Putamen (tissue), 1 donor: ENCODE results near the gene UBE2G2.
"Not testable (repeated sequence)": the region's sequence is repeated elsewhere in the genome, so short reads cannot be mapped to it uniquely, and the experiment has no call there.

Experiments
- DNase-seq: peaks from one replicate; pipeline ENCODE4 v3.0.0-alpha.2; 2016; ENCODE audit warnings: low spot score

Gene UBE2G2

DNA sequence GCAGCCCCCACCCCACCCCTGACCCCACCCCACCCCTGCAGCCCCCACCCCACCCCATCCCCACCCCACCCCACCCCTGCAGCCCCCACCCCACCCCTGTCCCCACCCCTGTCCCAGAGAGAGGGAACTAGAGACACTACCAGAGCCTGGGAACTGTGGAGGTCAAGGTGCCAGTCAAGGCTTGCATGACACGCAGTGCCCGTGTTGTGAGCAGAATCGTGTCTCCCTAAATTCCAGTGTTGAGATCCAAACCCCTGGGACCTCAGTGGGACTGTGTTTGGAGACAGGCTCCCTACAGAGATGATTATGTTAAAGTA is 34.7 kb upstream of the UBE2G2 start:
- no peak for DNase-seq

GRCh38 chr21:44835647-44835973 is 34.0 kb upstream of the UBE2G2 start:
- DNase-seq, result no peak

GRCh38 chr21:44834951-44835646 is 33.5 kb upstream of the UBE2G2 start:
- DNase-seq, result no peak

DNA sequence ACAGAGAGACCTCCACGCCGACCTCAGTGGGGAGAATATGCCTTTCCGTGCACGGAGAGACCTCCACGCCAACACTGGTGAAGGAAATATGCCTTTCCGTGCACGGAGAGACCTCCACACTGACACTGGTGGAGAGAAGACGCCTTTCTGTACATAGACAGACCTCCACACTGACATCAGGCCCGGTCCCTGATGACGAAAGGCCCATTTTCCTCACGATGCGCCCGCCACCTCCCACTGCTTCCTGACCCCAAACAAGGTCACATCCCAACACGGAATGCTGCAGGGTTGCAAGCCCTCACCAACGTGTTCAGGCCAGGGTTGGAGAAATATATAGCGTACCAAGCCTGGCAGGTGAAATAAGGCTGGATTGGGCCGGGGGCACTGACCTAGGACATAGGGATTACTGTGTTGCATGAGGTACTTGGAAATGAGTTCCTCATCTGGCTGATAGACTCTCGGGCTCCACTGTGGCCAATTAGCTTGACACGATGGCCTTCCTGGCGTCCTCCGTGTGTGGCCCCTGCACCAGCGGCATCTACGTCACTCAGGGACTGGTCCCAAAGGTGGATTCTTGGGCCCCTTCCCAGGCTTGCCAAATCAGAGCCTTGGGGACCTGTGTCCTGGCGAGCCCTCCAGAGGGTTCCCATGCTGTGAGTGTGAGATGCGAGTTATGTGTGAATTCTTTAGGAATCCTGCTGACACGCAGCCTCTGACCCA is 32.8 kb upstream of the UBE2G2 start:
- no peak for DNase-seq

DNA sequence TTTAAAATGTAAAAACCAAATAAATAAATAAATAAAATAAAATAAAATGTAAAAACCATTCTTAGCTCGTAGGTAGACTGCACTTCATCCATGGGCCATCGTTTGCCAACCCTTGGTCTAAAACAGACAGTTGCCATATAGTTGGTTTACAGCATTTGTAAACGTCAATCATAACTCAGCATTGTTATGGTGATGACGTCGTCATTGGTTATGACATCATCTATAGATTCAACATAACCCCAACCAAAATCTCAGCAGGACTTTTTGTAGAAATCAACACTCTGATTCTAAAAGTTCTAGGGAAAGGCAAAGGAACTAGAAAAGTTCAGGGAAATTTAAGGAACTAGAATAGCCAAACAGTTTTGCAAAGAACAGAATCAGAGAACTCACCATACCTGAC is 32.0 kb upstream of the UBE2G2 start:
- DNase-seq, result no peak

- DNase-seq, result not testable (repeated sequence)
These were observed 31.1 kb upstream of the UBE2G2 start for GRCh38 chr21:44832516-44833255.

DNA sequence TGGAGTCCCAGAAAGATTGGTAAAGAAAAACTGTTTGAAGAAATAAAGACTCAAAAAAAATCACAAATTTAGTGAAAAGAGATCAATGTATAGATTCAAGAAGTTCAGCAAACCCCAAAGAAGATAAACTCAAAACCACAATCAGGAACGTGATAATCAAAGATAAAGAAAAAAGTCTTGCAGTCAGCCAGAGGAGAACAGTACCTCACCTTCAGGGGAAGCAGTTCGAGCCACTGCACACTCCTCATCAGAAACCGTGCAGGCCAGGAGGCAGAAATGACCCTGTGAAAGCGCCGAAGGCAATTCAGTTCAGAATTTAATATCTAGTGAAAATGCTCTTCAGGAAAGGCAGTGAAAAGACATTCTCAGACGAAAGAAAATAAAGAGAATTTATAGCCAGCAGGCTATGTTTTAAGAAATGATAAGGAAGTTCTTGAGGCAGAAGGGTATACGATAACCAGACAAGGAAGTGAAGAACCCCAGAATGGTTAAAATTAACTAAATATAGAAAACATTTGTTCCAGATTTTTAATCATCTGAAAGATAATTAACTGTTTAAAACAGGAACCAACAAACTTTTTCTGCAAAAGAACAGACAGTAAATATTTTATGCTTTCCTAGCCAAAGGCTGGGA is 29.7 kb upstream of the UBE2G2 start:
- DNase-seq, result no peak

DNA sequence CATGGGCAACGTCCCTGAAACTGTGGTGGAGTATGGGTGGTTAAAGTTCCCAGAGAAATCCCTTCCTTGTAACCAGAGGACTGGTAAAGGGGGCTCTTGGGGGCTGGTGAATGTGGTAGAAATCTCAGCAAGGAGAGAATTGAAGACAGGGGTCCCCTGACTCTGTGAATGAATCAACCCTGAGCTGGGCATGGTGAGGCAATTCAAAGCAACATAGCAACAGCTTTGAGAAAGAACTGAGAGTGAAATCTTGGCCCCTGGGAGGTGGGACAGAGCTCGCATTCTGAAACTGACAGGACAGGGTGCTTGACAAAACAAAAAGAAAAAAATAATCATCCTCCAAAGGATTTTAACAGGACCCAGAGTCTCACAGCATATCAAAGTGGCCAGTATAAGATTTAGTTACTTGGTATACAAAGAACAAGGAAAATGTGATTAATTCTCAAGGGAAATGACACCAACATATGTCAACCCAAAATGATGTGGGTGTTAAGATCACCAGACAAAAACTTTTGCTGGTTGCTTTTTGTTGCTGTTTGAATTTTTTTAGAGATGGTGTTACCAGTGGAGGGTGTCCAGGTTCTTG is 28.0 kb upstream of the UBE2G2 start:
- DNase-seq, result no peak

DNA sequence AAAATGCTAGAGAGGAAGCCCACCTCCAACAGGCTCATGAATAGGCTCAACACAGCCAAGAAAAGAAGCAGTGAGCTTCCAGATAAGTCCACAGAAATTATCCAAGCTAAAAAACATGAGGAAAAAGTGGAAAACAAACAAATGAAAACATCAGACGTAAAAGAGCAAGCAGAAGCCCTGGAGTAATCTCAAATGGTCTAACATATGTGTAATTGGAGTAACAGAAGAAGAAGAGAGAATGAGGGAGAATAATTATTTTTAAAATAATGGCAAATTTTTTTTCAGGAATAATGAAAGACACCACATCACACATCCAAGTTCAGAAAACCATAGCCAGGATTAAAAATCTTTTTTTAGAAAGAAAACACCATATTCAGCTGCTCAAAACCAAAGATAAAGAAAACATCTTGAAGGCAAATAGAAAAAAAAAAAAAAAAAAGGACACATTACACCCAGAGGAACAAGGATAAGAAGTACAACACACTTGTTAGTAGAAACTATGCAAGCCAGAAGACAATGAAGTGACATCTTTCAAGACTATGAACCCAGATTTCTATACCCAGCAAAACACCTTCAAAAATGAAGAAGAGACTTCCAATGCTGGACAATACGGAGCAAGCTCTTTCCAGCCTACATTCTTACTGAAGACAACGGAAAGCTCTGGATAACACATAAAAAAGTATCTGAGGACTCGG is 26.9 kb upstream of the UBE2G2 start:
- no peak for DNase-seq

DNA sequence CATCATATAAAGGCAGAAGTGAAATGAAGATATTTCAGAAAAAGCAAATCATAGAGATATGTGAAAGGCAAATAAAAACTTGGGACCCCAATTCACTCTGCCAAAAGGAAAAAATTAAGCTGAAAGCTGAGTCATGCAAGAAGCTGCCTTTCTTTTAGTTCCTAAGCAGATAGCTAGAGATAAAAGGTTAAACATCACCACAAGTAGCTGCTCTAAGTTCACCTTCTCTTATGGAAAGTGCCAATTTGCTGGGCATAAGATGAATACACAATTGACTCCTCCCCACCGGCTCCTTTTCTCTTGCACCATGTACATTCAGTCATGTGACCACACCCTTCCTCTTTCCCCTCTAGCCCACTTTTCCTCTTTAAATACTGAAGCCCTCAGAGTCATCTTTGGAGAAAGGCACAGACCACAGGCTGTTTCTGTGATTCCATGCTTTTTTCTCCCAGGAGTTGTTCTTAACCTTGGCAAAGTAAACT is 21.6 kb upstream of the UBE2G2 start:
- no peak for DNase-seq

- no peak for DNase-seq
These were observed 21.0 kb upstream of the UBE2G2 start for GRCh38 chr21:44822484-44823178.

- no peak for DNase-seq
These were observed 19.2 kb upstream of the UBE2G2 start for GRCh38 chr21:44820851-44821250.

DNA sequence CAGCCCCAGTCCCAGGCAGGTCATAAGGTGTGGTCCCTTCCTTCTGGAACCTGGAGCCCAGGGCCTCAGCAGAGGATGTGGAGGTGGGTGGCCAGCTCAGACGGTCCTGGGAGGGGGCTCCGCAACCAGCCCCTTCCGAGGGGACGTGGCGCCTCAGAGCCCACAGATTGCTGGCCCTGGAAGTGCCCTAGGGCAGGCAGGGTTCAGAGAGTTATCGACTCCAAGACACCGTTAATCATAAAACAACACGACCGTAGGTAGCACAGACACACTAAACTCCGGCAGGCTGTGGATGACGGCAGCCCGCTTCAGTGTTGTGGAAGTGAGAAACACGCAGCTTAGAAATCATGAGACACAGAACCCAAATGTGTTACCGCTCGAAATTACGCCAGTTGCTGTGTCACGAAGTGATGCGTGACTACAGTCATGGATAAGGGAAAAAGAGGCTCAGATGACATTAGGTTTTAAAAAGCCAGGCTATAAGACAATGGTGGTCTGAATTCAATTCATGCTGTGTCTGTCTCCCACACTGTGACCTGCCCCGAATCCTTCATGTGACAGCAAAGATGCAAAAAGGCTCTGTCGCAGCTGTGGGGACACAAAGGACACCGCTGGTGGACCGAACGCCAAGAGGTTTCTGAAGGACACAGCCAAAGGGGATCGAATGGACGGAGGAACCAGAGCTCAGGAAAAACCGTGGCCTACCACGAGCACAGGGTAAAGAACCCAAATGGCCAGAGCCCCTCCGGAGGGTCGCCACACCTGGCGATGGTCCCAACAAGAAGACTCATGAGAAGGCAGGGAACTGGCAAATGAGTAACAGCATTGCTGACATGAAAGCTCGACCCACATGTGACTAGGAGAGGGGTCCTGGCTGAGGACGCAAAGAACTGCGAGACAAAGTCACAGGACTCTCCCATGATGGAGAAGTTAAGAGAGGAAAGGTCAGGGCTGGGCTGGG is 17.9 kb upstream of the UBE2G2 start:
- DNase-seq, result no peak

- no peak for DNase-seq
These were observed 17.0 kb upstream of the UBE2G2 start for GRCh38 chr21:44818640-44819011.

- peak; percentile 78 for DNase-seq
These were observed 16.5 kb upstream of the UBE2G2 start, which contains the start of gene SUMO3 for GRCh38 chr21:44817914-44818639. TSS of gene SUMO3 (minus strand) at chr21:44818062. CDS start at chr21:44817968, 94 bp downstream.

GRCh38 chr21:44817506-44817880 is 15.9 kb upstream of the UBE2G2 start:
- peak; percentile 90 for DNase-seq

DNA sequence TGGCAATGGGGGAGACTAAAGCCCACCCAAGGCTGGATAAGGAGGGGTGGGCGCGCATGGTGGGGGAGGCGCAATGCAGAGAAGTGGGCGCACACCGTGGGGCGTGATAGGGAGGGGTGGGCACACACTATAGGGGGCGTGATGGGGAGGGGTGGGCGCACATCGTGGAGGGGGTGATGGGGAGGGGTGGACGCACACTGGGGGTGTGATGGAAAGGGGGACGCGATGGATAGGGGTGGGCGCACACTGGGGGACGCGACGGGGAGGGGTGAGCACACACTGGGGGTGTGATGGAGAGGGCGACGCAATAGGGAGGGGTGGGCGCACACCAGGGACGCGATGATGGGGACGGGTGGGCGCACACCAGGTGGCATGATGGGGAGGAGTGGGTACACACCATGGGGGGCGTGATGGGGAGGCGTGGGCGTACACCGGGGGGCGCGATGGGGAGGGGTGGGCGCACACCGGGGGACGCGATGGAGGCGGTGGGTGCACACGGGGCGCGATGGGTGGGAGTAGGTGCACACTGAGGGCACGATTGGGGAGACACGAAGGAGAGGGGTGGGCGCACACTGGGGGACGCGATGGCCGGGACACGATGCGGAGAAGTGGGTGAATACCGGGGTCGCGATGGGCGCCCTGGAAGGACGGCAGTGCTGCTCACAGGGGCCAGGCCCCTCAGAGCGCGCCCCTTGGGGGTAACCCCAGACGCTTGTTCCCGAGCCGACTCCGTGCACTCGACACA is 15.3 kb upstream of the UBE2G2 start:
- no peak for DNase-seq

DNA sequence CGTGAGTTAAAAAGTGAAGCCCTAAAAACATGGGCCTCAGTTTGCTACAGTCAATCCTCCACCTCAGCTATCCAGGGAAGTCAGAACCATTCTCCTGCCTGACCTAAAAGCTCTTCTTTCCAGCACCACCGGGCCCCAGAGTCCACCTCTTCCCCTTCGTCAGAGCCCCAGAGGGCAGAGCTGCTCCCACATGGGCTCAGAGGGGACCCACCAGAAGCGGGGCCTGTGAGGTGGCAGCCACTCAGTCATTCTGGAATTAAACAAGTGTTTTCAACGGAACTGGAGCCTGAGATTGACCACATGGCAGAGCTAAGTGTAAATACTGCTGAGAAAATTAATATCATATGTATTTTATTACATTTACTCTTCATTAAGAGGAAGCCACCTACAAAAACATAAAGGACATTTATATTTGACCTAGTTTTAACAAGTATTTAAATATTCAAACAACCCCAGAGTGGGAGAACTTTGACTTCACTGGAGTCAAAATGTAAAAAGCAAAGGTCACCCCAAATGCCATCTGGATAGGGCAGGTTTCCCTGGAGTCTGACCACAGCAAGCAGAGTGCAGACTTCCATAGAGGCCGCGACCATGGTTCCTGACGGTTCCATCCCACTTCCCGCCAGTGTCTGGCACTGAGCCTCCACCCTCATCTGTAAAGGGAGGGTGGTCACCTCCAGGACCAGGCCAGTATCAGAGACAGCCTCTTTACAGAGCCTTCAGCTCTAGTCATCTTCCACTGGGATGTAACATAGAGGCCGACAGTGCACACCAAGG is 14.4 kb upstream of the UBE2G2 start:
- DNase-seq, result no peak
